Dendritic cell treated with granulocyte-macrophage colony-stimulating factor and Interleukin-4, amounts not matched to agents 40 ng/mL and 50 ng/mL, for 4 days (primary cell): Measurements from ENCODE around the gene PDE9A.

Experiments used
- H3K27ac Mint-ChIP-seq: one replicate; pipeline ENCODE4 v1.8.0; 2022; ENCODE audit warnings: mild to moderate bottlenecking, mixed read lengths
- H3K27me3 Mint-ChIP-seq: one replicate; pipeline ENCODE4 v1.8.0; 2022; ENCODE audit warnings: mild to moderate bottlenecking, mixed read lengths
- H3K36me3 Mint-ChIP-seq: one replicate; pipeline ENCODE4 v1.8.0; 2022; ENCODE audit warnings: low read depth, mixed read lengths
- H3K4me1 Mint-ChIP-seq: one replicate; pipeline ENCODE4 v1.8.0; 2022; ENCODE audit warnings: low read depth, mixed read lengths
- H3K4me3 Mint-ChIP-seq: one replicate; pipeline ENCODE4 v1.8.0; 2022; ENCODE audit warnings: mild to moderate bottlenecking, moderate library complexity, mixed read lengths
- H3K9me3 Mint-ChIP-seq: one replicate; pipeline ENCODE4 v1.8.0; 2022; ENCODE audit warnings: mixed read lengths
- intact Hi-C: fragments of 100-400 bp; cut with micrococcal nuclease; formaldehyde crosslinking; loops from one replicate; pipeline ENCODE4 v1.15.0; 2022

The PDE9A gene

GRCh38 chr21:42759594-42759927, 106.1 kb downstream of the PDE9A start:
- Mint-ChIP-seq H3K27ac (no peak overlapping the region), H3K9me3 (no peaks in the 10 kb centered on the region), H3K27me3 (peaks cover 1% of the 10 kb centered on the region), H3K4me1 (peaks cover 18% of the 10 kb centered on the region), H3K36me3 (no peaks in the 10 kb centered on the region), H3K4me3 (no peak overlapping the region)
- intact Hi-C loops, result no loop called here

GRCh38 chr21:42760361-42760950, 107.0 kb downstream of the PDE9A start:
- Mint-ChIP-seq H3K9me3 (no peaks in the 10 kb centered on the region), H3K4me1 (peaks cover 18% of the 10 kb centered on the region), H3K36me3 (no peaks in the 10 kb centered on the region), H3K27ac (no peak overlapping the region), H3K4me3 (no peak overlapping the region), H3K27me3 (peaks cover 1% of the 10 kb centered on the region)
- intact Hi-C loops, result no loop called here

- no peak overlapping the region for H3K27ac Mint-ChIP-seq
- H3K27me3 Mint-ChIP-seq, result peaks cover 1% of the 10 kb centered on the region
Observed at GRCh38 chr21:42760951-42761751, 107.7 kb downstream of the PDE9A start.

GRCh38 chr21:42761776-42762335, 108.4 kb downstream of the PDE9A start:
- Mint-ChIP-seq H3K27ac (no peak overlapping the region), H3K4me3 (no peak overlapping the region), H3K4me1 (peaks cover 18% of the 10 kb centered on the region), H3K27me3 (peaks cover 1% of the 10 kb centered on the region), H3K36me3 (no peaks in the 10 kb centered on the region), H3K9me3 (no peaks in the 10 kb centered on the region)
- intact Hi-C loops, result no loop called here

More at GRCh38 chr21:42760951-42761751, 107.7 kb downstream of the PDE9A start:
- H3K36me3 Mint-ChIP-seq, result no peaks in the 10 kb centered on the region
- no peak overlapping the region for H3K4me3 Mint-ChIP-seq
- no peaks in the 10 kb centered on the region for H3K9me3 Mint-ChIP-seq
- intact Hi-C loops, result no loop called here
- peaks cover 18% of the 10 kb centered on the region for H3K4me1 Mint-ChIP-seq

GRCh38 chr21:42763581-42764442, 110.4 kb downstream of the PDE9A start:
- H3K9me3 Mint-ChIP-seq, result no peaks in the 10 kb centered on the region
- no peak overlapping the region for H3K27ac Mint-ChIP-seq
- H3K27me3 Mint-ChIP-seq, result peaks cover 1% of the 10 kb centered on the region
- no peak overlapping the region for H3K4me3 Mint-ChIP-seq
- H3K4me1 Mint-ChIP-seq, result peaks cover 18% of the 10 kb centered on the region
- no peaks in the 10 kb centered on the region for H3K36me3 Mint-ChIP-seq
- intact Hi-C loops, result no loop called here

- no peak overlapping the region for H3K4me3 Mint-ChIP-seq
- intact Hi-C loops, result no loop called here
- H3K4me1 Mint-ChIP-seq, result peaks cover 18% of the 10 kb centered on the region
- no peaks in the 10 kb centered on the region for H3K9me3 Mint-ChIP-seq
- no peak overlapping the region for H3K27ac Mint-ChIP-seq
- H3K36me3 Mint-ChIP-seq, result no peaks in the 10 kb centered on the region
- H3K27me3 Mint-ChIP-seq, result no peaks in the 10 kb centered on the region
Observed at GRCh38 chr21:42764443-42764760, 111.0 kb downstream of the PDE9A start.

- intact Hi-C loops, result loop anchor here (5.0 kb wide), 1 partner anchor 33 kb away; no protein-coding TSS in a partner anchor
- H3K4me3 Mint-ChIP-seq, result no peak overlapping the region
- H3K9me3 Mint-ChIP-seq, result no peaks in the 10 kb centered on the region
- H3K4me1 Mint-ChIP-seq, result peaks cover 18% of the 10 kb centered on the region
- H3K27me3 Mint-ChIP-seq, result no peaks in the 10 kb centered on the region
- H3K27ac Mint-ChIP-seq, result no peak overlapping the region
- no peaks in the 10 kb centered on the region for H3K36me3 Mint-ChIP-seq
Observed at GRCh38 chr21:42764883-42765282, 111.5 kb downstream of the PDE9A start.

GRCh38 chr21:42765656-42766055, 112.2 kb downstream of the PDE9A start:
- no peaks in the 10 kb centered on the region for H3K36me3 Mint-ChIP-seq
- H3K4me1 Mint-ChIP-seq, result peaks cover 18% of the 10 kb centered on the region
- H3K27me3 Mint-ChIP-seq, result no peaks in the 10 kb centered on the region
- no peak overlapping the region for H3K4me3 Mint-ChIP-seq
- intact Hi-C loops, result loop anchor here (5.0 kb wide), 1 partner anchor 33 kb away; no protein-coding TSS in a partner anchor
- no peak overlapping the region for H3K27ac Mint-ChIP-seq
- no peaks in the 10 kb centered on the region for H3K9me3 Mint-ChIP-seq

GRCh38 chr21:42766739-42767560, 113.5 kb downstream of the PDE9A start:
- no peaks in the 10 kb centered on the region for H3K36me3 Mint-ChIP-seq
- H3K4me1 Mint-ChIP-seq, result peaks cover 15% of the 10 kb centered on the region
- no peak overlapping the region for H3K27ac Mint-ChIP-seq
- H3K4me3 Mint-ChIP-seq, result no peak overlapping the region
- intact Hi-C loops, result loop anchor here (5.0 kb wide), 1 partner anchor 35 kb away; no protein-coding TSS in a partner anchor
- no peaks in the 10 kb centered on the region for H3K27me3 Mint-ChIP-seq
- no peaks in the 10 kb centered on the region for H3K9me3 Mint-ChIP-seq

GRCh38 chr21:42767561-42767835, 114.1 kb downstream of the PDE9A start:
- Mint-ChIP-seq H3K9me3 (no peaks in the 10 kb centered on the region), H3K36me3 (no peaks in the 10 kb centered on the region), H3K4me3 (no peak overlapping the region), H3K4me1 (peaks cover 12% of the 10 kb centered on the region), H3K27ac (no peak overlapping the region), H3K27me3 (no peaks in the 10 kb centered on the region)
- intact Hi-C loops, result loop anchor here (5.0 kb wide), 1 partner anchor 35 kb away; no protein-coding TSS in a partner anchor

GRCh38 chr21:42768324-42769121, 115.1 kb downstream of the PDE9A start:
- intact Hi-C loops, result loop anchor here (5.0 kb wide), 1 partner anchor 36 kb away; no protein-coding TSS in a partner anchor

GRCh38 chr21:42769183-42769819, 115.9 kb downstream of the PDE9A start:
- no peak overlapping the region for H3K27ac Mint-ChIP-seq
- H3K27me3 Mint-ChIP-seq, result no peaks in the 10 kb centered on the region
- no peaks in the 10 kb centered on the region for H3K36me3 Mint-ChIP-seq
- no peak overlapping the region for H3K4me3 Mint-ChIP-seq
- intact Hi-C loops, result loop anchor here (5.0 kb wide), 1 partner anchor 37 kb away; no protein-coding TSS in a partner anchor
- no peaks in the 10 kb centered on the region for H3K9me3 Mint-ChIP-seq
- no peaks in the 10 kb centered on the region for H3K4me1 Mint-ChIP-seq

More at GRCh38 chr21:42768324-42769121, 115.1 kb downstream of the PDE9A start:
- Mint-ChIP-seq H3K4me1 (peaks cover 8% of the 10 kb centered on the region), H3K36me3 (no peaks in the 10 kb centered on the region), H3K27ac (no peak overlapping the region), H3K27me3 (no peaks in the 10 kb centered on the region), H3K4me3 (no peak overlapping the region), H3K9me3 (no peaks in the 10 kb centered on the region)
